HT-29 (cell line): Measurements from ENCODE around the gene TNNI3. TPM values are rescaled to one million over a fixed set of nuclear protein-coding genes. Genes with fewer than 3 reads are reported as not detected.

Experiments
- DNase-seq: peaks from one replicate; pipeline ENCODE4 v3.0.0-alpha.2; 2015; ENCODE audit warnings: low spot score
- total RNA-seq: library from RNA; depleted of rRNA; stranded (reverse); fragments of >200 nt; shearing (Covaris generic); gene quantifications from 2 replicates; pipeline ENCODE4 v1.2.3, GENCODE V29; 2014

Gene TNNI3
- total RNA-seq, 1 experiment from 2014 or later, result 20.3 TPM

DNA sequence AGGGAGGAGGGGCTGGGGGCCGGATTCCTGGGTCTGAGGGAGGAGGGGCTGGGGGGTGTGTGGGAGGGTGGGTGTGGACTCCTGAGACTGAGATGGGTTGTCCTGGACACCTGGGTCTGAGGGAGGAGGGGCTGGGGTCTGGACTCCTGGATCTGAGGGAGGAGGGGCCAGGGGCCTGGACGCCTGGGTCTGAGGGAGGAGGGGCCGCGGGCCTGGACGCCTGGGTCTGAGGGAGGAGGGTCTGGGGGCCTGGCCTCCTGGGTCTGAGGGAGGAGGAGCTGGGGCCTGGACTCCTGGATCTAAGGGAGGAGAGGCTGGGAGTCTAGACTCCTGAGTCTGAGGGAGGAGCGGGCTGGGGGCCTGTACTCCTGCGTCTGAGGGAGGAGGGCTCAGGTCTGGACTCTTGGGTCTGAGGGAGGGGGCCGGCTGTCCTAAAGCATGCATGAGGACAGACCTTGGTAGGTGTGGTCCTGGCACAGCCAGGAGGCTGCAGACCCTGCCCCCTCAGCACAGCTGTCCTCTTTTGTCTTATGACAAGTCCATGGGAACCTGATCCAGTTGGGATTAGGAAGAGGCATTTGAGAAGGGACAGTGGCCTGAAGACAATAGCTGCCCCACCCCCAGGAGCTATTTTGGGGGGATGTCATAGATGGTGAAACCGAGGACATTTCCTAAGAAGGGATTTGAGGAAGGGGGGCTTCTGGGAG is 9.8 kb downstream of the TNNI3 start:
- no peak for DNase-seq

DNA sequence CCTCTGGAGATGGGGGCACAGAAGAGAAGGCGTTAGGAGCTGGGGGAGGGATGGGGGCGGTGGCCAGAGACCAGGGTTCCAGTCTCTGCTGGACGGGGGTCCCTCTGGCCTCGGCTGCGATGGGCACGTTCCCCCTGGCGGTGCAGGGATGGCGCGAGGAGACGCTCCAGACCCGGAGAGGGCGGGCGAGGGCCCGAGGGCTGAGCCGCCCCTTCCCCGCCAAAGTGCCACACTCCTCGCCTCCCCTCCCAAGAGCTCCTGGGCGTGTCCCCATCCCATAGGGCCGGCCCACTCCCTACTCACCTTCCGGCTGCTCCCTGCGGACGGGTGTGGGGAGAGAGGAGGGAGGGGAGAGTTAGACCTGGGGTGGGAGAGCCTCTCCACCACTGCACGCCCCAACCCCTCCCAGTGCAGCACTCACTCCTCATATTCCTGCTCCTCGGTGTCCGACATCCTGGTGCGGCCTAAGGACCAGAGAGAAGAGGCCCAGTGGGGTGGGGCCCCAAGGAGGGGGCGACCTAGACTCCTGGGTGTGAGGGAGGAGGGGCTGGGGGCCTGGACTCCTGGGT is 10.7 kb downstream of the TNNI3 start:
- DNase-seq, result peak; percentile 56

DNA sequence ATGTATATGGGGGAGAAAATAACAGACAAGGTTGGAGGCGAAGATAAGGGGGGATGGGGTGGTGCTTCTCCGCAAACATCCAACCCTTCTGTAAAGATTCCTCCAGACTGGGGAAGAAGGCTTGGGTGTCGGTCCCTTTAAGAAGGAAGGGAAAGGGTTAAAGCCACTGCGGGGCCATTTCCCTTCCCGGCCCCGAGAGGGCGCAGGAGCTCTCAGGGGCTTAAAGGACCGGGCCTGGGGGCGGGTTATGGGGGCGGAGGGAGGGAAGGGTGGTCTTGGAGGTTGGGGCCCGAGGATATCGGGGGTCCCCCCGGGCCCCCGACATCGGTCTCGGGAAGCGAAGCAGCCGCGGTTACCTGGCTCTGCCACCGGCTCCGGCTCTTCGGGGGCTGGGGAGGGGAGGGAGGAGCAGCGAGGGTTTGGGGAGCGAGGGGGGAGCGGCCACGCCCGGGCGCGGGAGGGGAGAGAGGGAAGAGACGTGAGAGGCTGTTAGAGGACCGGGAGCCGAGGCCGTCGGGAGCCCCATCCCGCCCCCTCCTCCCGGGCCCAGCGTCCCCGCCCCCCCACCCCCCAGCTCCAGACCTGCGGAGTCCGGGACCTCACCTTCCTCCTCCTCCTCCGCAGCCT is 11.3 kb downstream of the TNNI3 start:
- DNase-seq, result peak; percentile 72

DNA sequence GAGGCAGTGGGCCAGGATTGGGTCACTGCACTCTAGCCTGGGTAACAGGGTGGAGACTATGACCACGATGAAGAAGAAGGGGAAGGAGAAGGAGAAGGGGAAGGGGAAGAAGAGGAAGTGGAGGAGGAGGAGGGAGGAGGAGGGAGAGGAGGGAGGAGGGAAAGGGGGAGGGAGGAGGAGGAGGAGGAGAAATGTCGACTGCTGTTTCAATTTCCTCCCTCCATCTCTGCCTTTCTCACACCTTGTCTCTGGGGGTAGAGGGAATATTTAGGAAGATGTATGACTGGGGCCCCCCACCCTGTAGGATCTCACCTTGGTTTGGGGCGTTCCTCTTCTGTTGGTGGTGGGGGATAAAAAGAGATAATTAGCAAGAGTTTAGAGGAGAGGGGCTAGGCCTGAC is 12.3 kb downstream of the TNNI3 start:
- no peak for DNase-seq

DNA sequence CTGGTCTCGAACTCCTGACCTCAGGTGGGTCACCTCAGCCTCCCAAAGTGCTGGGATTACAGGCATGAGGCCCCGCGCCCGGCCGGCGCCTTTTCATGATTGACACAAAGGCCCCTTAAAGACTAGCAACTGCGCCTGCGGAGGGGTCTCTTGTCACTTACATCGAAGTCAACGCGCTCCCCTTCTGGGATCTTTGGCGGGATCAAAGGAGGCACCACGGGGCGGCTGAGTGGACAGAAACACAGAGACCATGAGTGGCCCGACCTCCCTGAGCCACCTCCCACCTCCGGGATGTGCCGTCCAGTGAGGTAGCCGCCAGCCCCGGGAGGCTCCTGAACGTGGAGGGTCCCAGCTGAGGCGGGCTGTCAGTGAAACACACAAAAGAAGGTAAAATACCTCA is 15.8 kb downstream of the TNNI3 start:
- no peak for DNase-seq

DNA sequence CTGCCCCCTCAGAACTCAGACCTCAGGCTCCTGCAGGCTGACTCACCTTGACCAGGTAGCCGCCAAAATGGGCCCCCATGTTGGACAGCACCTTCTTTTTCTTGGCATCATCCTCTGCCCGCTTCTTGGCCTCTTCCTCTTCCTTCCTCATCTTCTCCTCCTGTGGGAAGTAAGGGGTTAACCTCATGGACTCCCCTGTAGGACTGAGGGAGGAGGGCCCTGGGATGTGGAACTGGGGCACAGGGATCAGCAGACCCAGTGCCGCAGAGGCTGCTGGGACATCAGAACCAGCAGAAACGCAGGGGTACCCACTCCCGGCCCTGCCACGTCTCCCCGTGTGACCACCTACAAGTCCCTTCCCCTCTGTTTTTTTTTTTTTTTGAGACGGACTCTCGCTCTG is 19.6 kb downstream of the TNNI3 start:
- DNase-seq, result no peak

DNA sequence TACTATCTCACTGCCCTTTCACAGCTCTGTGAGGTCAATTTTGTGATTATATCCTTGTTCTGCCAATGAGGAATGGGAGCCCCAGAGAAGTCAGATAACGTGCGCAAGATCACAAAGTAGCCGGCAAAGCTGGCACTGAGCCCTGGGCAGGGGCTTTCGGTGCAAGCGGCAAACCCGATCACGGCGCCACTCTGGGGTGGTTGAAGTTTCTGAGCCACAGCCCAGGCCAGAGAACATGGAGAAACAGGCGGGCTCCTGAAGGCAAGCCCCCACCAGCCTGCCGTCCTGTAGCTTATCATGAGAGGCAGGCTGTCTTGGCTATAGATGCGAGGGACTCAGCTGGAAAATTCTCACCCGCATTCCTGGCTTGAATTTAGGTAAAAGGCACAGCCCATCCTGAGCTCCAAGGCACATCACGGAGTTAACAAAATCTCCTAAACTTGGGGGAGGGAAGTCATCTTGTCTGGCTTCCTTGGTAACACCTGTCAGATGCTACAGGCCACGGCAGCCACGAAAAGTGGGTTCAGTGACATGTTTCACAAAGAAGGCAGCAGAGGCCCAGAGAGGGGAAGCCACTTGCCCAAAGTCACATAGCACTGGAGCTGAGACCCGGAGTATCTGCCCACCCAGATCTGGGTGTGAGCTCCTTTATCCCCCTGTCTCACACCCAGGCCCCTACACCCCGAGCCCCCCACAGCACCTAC is 21.0 kb downstream of the TNNI3 start:
- no peak for DNase-seq

DNA sequence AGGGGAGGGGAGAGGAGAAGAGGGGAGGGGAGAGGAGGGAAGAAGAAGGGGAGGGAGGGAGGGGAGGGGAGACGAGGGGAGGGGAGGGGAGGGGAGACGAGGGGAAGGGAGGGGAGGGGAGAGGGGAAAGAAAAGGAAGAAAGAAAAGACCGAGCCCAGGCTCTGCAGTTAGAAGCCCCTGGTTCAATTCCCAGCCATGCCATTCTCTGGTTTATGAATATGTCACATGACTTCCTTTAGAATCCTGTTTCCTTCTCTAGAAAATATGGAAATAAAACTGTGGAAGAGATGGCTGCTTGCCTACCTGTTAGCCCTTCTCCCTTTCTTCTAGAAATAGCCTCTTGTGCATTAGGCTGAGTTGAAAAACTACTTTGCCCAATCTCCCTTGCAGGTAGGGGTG is 22.8 kb downstream of the TNNI3 start:
- no peak for DNase-seq

DNA sequence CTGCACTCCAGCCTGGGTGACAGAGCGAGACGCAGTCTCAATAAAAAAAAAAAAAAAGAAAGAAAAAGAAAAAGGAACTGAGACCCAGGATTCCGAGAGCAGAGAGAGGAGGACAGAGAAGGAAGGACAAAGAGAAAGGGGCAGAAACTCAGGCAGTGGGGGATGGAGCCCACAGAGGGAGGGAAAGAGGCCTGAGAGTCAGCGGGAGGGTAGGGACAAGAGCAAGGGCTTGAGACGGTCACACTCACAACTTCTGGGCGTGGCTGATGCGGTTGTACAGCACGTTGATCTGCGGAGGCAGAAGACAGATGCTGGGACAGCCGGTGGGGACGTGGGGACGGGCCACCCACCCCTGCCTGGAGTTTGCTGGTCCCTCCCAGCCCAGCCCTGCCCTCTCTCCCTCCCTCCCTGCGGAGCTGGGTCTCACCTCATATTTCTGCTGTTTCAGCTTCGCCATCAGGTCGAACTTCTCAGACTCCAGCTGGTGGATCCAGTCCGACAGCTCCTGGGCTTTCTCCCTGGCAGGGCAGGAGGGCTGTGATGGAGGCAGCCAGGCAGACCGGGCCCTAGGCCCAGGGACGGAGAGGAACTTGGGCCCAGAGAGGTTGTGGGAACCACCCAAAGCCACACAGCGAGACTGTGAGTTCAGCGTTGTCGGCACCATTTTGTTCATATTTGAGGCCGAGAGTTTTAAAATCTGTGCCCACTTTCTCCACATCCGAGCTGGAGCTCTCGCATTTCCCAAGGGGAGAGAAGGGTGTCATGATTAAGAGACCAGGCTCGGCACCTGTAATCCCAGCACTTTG is 23.7 kb downstream of the TNNI3 start:
- no peak for DNase-seq

DNA sequence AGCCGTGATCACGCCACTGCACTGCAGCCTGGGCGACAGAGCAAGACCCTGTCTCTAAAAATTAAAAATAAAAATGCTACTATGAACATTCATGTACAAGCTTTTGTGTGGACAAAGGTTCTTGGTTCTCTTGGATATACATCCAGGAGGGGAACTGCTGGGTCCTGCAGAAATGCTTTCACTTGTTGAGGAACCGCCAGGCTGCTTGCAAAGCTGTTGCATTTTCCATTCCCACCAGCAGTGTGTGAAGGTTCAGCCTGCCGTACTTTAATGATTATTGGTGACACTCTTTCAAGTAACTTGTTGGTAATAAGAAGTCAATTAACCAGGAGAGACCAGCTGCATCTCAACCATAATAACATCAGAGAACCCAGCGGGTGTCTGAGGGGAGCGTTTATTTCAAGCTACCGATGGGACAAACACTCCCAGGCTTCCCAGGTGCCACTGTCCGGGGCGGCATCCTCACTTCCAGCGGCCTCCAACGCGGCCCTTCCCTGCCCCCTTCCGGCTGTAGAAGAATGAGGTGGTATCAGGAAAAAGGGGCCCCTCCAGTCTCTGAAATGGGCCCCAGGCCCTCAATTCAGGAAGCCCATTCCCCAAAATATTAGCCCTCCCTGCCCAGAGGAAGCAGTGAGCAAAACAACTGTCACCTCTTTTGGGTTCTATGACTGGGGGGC is 24.9 kb downstream of the TNNI3 start:
- no peak for DNase-seq

DNA sequence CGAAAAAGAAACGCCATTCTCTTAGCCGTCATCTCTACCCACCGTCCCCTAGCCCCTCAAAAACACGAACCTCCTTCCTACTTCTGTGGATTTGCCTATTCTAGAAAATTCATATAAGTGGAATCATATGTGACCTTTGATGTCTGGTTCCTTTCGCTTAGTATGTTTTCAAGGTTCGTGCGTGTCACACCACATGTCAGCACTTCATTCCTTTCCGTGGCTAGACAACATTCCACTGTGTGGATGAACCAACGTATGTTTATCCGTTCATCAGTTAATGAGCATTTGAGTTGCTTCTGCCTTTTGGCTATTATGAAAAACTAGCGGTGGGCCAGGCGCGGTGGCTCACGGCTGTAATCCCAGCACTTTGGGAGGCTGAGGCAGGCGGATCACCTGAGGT is 26.1 kb downstream of the TNNI3 start:
- no peak for DNase-seq

DNA sequence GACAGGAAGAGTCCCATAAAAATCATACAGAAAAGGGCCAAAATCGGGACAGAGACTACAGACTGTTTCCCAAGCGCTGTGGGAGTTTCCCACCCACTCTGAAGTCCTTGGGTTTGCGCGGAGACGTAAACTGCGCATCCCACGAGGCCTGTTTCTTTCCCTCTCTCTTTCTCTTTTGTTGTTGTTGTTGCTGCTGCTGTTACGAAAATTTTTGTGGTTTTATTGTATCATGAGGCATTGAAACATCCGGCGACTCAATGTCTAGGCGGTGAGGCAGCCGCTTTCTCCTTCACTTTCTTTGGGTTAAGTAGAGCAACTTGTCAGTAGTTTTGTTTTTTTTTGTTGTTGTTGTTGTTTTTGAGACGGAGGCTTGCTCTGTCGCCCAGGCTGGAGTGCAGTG is 38.5 kb downstream of the TNNI3 start:
- DNase-seq, result no peak

DNA sequence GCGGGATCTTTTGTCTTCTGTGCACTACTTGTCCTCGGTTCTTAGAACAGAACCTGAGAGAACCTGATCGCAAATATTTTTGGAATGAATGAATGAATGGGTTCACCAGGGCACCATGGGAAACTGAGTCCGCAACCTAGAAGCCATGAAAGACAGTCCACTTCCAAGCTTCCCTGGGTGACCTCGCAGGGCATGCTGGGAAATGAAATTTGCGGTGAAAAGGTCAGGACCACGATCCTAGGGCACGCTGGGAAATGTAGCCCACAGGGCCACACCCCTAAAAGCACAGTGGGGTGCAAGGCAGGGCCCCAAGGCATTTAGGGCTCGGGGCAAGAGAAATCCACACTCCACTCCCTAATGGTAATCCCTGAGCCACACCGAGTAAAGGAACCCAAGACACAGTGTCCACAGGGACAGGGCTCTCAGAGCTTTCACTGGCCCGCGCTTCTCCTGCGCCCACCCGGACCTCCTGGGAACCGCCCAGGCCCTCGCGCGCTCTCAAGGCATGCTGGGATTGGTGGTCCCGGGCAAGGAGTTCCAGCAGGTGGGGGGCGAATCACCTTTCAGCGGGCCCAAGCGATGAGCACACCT is 39.0 kb downstream of the TNNI3 start:
- no peak for DNase-seq

DNA sequence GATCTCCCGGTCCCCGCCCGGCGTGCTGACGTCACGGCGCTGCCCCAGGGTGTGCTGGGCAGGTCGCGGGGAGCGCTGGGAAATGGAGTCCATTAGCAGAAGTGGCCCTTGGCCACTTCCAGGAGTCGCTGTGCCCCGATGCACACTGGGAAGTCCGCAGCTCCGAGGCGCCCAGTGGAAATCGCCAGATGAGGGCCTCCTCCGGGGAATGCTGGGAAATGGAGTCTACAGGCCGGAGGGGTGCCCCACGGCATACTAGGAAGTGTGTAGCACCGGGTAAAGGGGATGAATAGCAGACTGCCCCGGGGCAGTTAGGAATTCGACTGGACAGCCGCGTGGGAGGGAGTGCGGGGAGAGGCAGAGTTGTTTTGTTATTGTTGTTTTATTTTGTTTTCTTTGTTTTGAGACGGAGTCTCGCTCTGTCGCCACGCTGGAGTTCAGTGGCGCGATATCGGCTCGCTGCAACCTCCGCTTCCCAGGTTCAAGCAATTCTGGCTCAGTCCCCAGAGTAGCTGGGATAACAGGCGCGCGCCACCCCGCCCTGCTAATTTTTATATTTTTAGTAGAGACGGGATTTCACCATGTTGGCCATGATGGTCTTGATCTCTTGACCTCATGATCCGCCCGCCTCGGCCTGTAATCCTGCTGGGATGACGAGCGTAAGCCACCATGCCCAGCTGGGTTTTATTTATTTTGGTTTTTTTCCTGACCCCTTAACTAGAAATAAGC is 39.7 kb downstream of the TNNI3 start:
- DNase-seq, result peak; percentile 100

DNA sequence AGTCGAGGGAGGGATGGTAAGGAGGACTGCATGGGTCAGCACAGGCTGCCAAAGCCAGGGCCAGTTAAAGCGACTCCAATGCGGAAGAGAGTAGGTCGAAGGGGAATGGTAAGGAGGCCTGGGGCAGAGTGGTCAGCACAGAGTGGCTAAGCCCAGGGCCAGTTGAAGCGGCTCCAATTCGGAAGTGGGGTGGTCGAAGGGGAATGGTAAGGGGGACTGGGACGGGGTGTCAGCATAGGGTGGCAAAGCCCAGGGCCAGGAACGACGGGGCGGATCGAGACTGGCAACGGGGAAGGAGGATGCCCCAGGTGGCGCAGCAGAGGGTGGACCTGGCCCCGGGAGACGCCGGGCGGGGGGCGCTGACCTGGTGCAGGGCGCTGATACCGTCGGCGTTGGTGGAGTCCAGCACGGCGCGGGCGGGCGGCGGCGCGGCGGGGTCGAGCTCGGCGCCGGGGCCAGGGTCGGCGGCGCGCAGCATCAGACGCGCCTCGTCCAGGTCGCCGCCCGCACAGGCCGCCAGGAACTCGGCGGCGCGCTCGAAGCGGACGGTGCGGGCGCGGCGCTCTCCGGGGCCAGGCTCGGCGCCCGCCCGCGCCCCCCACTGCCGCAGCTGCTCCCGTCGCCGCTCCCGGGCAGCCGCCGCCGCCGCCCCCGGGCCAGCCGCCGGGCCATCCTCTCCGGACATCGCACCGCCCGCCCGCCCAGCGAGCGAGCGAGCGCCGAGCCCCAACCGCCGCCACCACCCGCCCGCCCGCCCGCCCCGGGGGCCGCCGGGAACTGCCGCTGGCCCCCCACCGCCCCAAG is 40.5 kb downstream of the TNNI3 start, which contains the start of gene PPP1R12C:
Gene PPP1R12C, minus strand, starts transcription at position 779 of the 804 bp plus-strand sequence. Its CDS starts 94 bp downstream, at position 685.
- no peak for DNase-seq

DNA sequence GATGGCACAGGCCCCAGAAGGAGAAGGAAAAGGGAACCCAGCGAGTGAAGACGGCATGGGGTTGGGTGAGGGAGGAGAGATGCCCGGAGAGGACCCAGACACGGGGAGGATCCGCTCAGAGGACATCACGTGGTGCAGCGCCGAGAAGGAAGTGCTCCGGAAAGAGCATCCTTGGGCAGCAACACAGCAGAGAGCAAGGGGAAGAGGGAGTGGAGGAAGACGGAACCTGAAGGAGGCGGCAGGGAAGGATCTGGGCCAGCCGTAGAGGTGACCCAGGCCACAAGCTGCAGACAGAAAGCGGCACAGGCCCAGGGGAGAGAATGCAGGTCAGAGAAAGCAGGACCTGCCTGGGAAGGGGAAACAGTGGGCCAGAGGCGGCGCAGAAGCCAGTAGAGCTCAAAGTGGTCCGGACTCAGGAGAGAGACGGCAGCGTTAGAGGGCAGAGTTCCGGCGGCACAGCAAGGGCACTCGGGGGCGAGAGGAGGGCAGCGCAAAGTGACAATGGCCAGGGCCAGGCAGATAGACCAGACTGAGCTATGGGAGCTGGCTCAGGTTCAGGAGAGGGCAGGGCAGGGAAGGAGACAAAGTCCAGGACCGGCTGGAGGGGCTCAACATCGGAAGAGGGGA is 41.2 kb downstream of the TNNI3 start:
- DNase-seq, result peak; percentile 58

DNA sequence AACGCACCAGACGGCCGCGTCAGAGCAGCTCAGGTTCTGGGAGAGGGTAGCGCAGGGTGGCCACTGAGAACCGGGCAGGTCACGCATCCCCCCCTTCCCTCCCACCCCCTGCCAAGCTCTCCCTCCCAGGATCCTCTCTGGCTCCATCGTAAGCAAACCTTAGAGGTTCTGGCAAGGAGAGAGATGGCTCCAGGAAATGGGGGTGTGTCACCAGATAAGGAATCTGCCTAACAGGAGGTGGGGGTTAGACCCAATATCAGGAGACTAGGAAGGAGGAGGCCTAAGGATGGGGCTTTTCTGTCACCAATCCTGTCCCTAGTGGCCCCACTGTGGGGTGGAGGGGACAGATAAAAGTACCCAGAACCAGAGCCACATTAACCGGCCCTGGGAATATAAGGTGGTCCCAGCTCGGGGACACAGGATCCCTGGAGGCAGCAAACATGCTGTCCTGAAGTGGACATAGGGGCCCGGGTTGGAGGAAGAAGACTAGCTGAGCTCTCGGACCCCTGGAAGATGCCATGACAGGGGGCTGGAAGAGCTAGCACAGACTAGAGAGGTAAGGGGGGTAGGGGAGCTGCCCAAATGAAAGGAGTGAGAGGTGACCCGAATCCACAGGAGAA is 42.0 kb downstream of the TNNI3 start:
- DNase-seq, result no peak

DNA sequence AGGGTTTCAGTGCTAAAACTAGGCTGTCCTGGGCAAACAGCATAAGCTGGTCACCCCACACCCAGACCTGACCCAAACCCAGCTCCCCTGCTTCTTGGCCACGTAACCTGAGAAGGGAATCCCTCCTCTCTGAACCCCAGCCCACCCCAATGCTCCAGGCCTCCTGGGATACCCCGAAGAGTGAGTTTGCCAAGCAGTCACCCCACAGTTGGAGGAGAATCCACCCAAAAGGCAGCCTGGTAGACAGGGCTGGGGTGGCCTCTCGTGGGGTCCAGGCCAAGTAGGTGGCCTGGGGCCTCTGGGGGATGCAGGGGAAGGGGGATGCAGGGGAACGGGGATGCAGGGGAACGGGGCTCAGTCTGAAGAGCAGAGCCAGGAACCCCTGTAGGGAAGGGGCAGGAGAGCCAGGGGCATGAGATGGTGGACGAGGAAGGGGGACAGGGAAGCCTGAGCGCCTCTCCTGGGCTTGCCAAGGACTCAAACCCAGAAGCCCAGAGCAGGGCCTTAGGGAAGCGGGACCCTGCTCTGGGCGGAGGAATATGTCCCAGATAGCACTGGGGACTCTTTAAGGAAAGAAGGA is 42.9 kb downstream of the TNNI3 start:
- no peak for DNase-seq
